IMR-90 (cell line): ENCODE measurements around the gene NF1. TPM values are rescaled to one million over a fixed set of nuclear protein-coding genes. Genes with fewer than 3 reads are reported as not detected.

Source experiments
- ATAC-seq: fragments of 200-7000 bp; cut with Tn5 transposase; 2 replicates; pipeline ENCODE4 v1.9.1; 2020; ENCODE audit warnings: low read depth, mild to moderate bottlenecking, moderate library complexity
- BruUV-seq: library from RNA; stranded (reverse); fragments of 400-500 nt; replicated peaks from 2 replicates; lab custom pipeline; 2021; lab: Mats Ljungman, UMichigan
- CTCF ChIA-PET: fragments of 300-600 bp; formaldehyde crosslinking; extraction: SDS; loops from one replicate; lab custom pipeline; 2021; ENCODE audit warnings: antibody characterized with exemption; lab: Yijun Ruan, JAX
- POLR2A ChIA-PET: fragments of 300-600 bp; sonication (Branson Sonifier 250); formaldehyde crosslinking; loops from one replicate; lab custom pipeline; 2022; ENCODE audit warnings: antibody characterized with exemption; ENCODE audit not compliant: unreplicated experiment; lab: Charles Lee
- DNase-seq: peaks from one replicate; pipeline ENCODE4 v3.0.0; 2013
- H2AFZ ChIP-seq: replicated peaks from 2 replicates; pipeline ENCODE3; 2013; ENCODE audit warnings: low read length, mild to moderate bottlenecking; ENCODE audit not compliant: poor library complexity
- H2AK5ac ChIP-seq: 2 replicates; pipeline ENCODE4 v1.6.1; 2013; ENCODE audit warnings: low read depth, low read length, inconsistent platforms
- H2AK9ac ChIP-seq: replicated peaks from 2 replicates; pipeline ENCODE3; 2013; ENCODE audit warnings: mild to moderate bottlenecking, low read depth, low read length, moderate library complexity; ENCODE audit not compliant: poor library complexity
- H2BK120ac ChIP-seq: 2 replicates; pipeline ENCODE4 v1.6.1; 2013; ENCODE audit warnings: low read depth, low read length, inconsistent platforms
- H2BK15ac ChIP-seq: 3 replicates; pipeline ENCODE4 v1.6.1; 2013; ENCODE audit warnings: low read depth, low read length, inconsistent platforms
- H2BK20ac ChIP-seq: 2 replicates; pipeline ENCODE4 v1.6.1; 2013; ENCODE audit warnings: low read depth, mild to moderate bottlenecking, inconsistent platforms, low read length, moderate library complexity
- H2BK5ac ChIP-seq: 2 replicates; pipeline ENCODE4 v1.6.1; 2013; ENCODE audit warnings: mild to moderate bottlenecking, low read depth, low read length, inconsistent platforms; ENCODE audit not compliant: poor library complexity, severe bottlenecking
- H3K14ac ChIP-seq: replicated peaks from 2 replicates; pipeline ENCODE4 v1.6.1; 2013; ENCODE audit warnings: low read depth, low read length, inconsistent platforms
- H3K18ac ChIP-seq: 2 replicates; pipeline ENCODE4 v1.6.1; 2013; ENCODE audit warnings: low read depth, low read length, control low read depth
- H3K23ac ChIP-seq: 2 replicates; pipeline ENCODE4 v1.6.1; 2013; ENCODE audit warnings: low read depth, low read length, inconsistent platforms
- H3K27ac ChIP-seq: 2 replicates; pipeline ENCODE4 v1.5.1; 2013; ENCODE audit warnings: mild to moderate bottlenecking, control low read depth, low read length; ENCODE audit not compliant: insufficient read depth
- H3K27me3 ChIP-seq: 2 replicates; pipeline ENCODE4 v1.6.1; 2013; ENCODE audit warnings: low read length; ENCODE audit not compliant: control insufficient read depth, insufficient read depth
- H3K36me3 ChIP-seq: 2 replicates; pipeline ENCODE4 v1.6.1; 2013; ENCODE audit warnings: low read length, mixed read lengths; ENCODE audit not compliant: control insufficient read depth, insufficient read depth
- H3K4ac ChIP-seq: 2 replicates; pipeline ENCODE4 v1.6.1; 2013; ENCODE audit warnings: low read depth, low read length, inconsistent platforms
- H3K4me1 ChIP-seq: 2 replicates; pipeline ENCODE4 v1.6.1; 2013; ENCODE audit warnings: low read length, mixed read lengths; ENCODE audit not compliant: control insufficient read depth, insufficient read depth
- H3K4me2 ChIP-seq: 2 replicates; pipeline ENCODE4 v1.6.1; 2013; ENCODE audit warnings: low read depth, mild to moderate bottlenecking, control low read depth, low read length, moderate library complexity
- H3K4me3 ChIP-seq: 2 replicates; pipeline ENCODE4 v1.5.1; 2013; ENCODE audit warnings: low read depth, mild to moderate bottlenecking, control low read depth, low read length, moderate library complexity; ENCODE audit not compliant: insufficient read depth
- H3K56ac ChIP-seq: 2 replicates; pipeline ENCODE4 v1.6.1; 2013; ENCODE audit warnings: low read length, inconsistent platforms; ENCODE audit not compliant: insufficient read depth; ENCODE audit errors: extremely low read depth
- H3K79me1 ChIP-seq, 2 experiments: 2 replicates each; pipeline ENCODE4 v1.6.1; 2013; ENCODE audit warnings: low read length in 2 of 2, inconsistent platforms in 1 of 2, low read depth in 1 of 2
- H3K9ac ChIP-seq: 2 replicates; pipeline ENCODE4 v1.6.1; 2013; ENCODE audit warnings: low read depth, low read length, control low read depth
- H3K9me1 ChIP-seq: 2 replicates; pipeline ENCODE4 v1.6.1; 2013; ENCODE audit warnings: low read length, inconsistent platforms; ENCODE audit not compliant: insufficient read depth
- H3K9me3 ChIP-seq: 2 replicates; pipeline ENCODE4 v1.6.1; 2013; ENCODE audit warnings: low read length; ENCODE audit not compliant: control insufficient read depth, insufficient read depth
- H4K20me1 ChIP-seq: 2 replicates; pipeline ENCODE4 v1.6.1; 2013; ENCODE audit warnings: low read length, inconsistent platforms; ENCODE audit not compliant: insufficient read depth
- H4K5ac ChIP-seq: 2 replicates; pipeline ENCODE4 v1.6.1; 2013; ENCODE audit warnings: mild to moderate bottlenecking, low read depth, low read length, control low read depth
- H4K8ac ChIP-seq, 2 experiments: 2 replicates each; pipeline ENCODE4 v1.6.1; 2013; ENCODE audit warnings: low read depth in 2 of 2, low read length in 2 of 2, control low read depth in 1 of 2, inconsistent platforms in 1 of 2
- H4K91ac ChIP-seq: 2 replicates; pipeline ENCODE4 v1.6.1; 2013; ENCODE audit warnings: low read depth, low read length, inconsistent platforms; ENCODE audit not compliant: insufficient read depth
- CHD1 ChIP-seq: IDR thresholded peaks from 2 replicates; pipeline ENCODE4 v1.6.1; 2012; ENCODE audit warnings: low read depth, low read length, improper control_type of control experiment
- CTCF ChIP-seq: conservative IDR thresholded peaks from 2 replicates; pipeline ENCODE4 v1.5.1; 2012; ENCODE audit warnings: mild to moderate bottlenecking, low read depth, low read length, improper control_type of control experiment
- MAFK ChIP-seq: IDR thresholded peaks from 2 replicates; pipeline ENCODE4 v1.6.1; 2012; ENCODE audit warnings: low read depth, low read length, improper control_type of control experiment
- MXI1 ChIP-seq: IDR thresholded peaks from 2 replicates; pipeline ENCODE4 v1.6.1; 2012; ENCODE audit warnings: low read depth, mild to moderate bottlenecking, low read length, moderate library complexity, borderline replicate concordance
- RCOR1 ChIP-seq: IDR thresholded peaks from 2 replicates; pipeline ENCODE4 v1.6.1; 2012; ENCODE audit warnings: mild to moderate bottlenecking, low read length, improper control_type of control experiment; ENCODE audit not compliant: insufficient replicate concordance
- SMC3 ChIP-seq: fragments of 150-350 bp; IDR thresholded peaks from 2 replicates; pipeline ENCODE4 v1.6.1; 2016; ENCODE audit warnings: low read depth, mild to moderate bottlenecking, antibody characterized with exemption, low read length, moderate library complexity
- USF2 ChIP-seq: fragments of 150-350 bp; IDR thresholded peaks from 2 replicates; pipeline ENCODE4 v1.6.1; 2017; ENCODE audit warnings: mild to moderate bottlenecking, antibody characterized with exemption, low read length, low read depth
- dilution Hi-C: fragments of 300-500 bp; cut with HindIII; formaldehyde crosslinking; loops from one replicate; pipeline ENCODE4 v1.14.3; 2018; ENCODE audit warnings: low sequenced_read_pairs; ENCODE audit not compliant: unreplicated experiment
- in situ Hi-C: fragments of 300-500 bp; cut with MboI; formaldehyde crosslinking; loops from 3 replicates; pipeline ENCODE4 v1.14.3; 2019; ENCODE audit warnings: low sequenced_read_pairs, inconsistent platforms, mixed read lengths
- intact Hi-C: fragments of 100-400 bp; cut with micrococcal nuclease; formaldehyde crosslinking; loops from 2 replicates; pipeline ENCODE4 v1.10.0; 2022
- polyA plus RNA-seq, 3 experiments: library from polyadenylated mRNA; depleted of rRNA; stranded (reverse); fragments of >200 nt; gene quantifications; 2 replicates each; pipeline ENCODE4 v1.2.3, GENCODE V29; 2012; ENCODE audit warnings: low replicate concordance in 1 of 3
- total RNA-seq: library from RNA; depleted of rRNA; stranded (reverse); fragments of >200 nt; gene quantifications from 2 replicates; pipeline ENCODE4 v1.2.3, GENCODE V29; 2012

Gene NF1
- total and polyA plus RNA-seq, 2 of the 4 experiments (the other 2 are of a cell fraction) = 17.9 to 48.6 TPM

GRCh38 chr17:31251105-31251969 is 156.6 kb downstream of the NF1 start (continued):
- no peak for TF ChIP-seq USF2
- TF ChIP-seq SMC3 = no peak

- intact Hi-C loops (loop anchor here (5.0 kb wide), 1 partner anchor 120 kb away; no protein-coding TSS in a partner anchor), in situ Hi-C loops (no loop called here), dilution Hi-C loops (no loop called here)
- no peaks in the 10 kb centered on the region for H3K27me3 ChIP-seq
- peak overlapping the region; percentile 89 for H2BK5ac ChIP-seq
- H3K9me1 ChIP-seq = peaks cover 2% of the 10 kb centered on the region; the same call in 1 of the 2 replicates
- BruUV-seq = no TSS peak
- no peak overlapping the region for H2BK20ac ChIP-seq
- no peaks in the 10 kb centered on the region for H3K9me3 ChIP-seq
- H2AK9ac ChIP-seq = no peak overlapping the region
- H3K4ac ChIP-seq = no peak overlapping the region
- no peak overlapping the region for H3K4me2 ChIP-seq
- TF ChIP-seq RCOR1 (no peak), CTCF (no peak), MAFK (no peak), CHD1 (no peak), MXI1 (no peak)
- no peak overlapping the region for H3K4me3 ChIP-seq
- no peak overlapping the region for H2AFZ ChIP-seq
- no peak overlapping the region for H4K91ac ChIP-seq
- peaks cover 6 to 19% of the 10 kb centered on the region in 2 experiments for H3K79me1 ChIP-seq
- H4K20me1 ChIP-seq = 0 out of 2 replicates have a peak, but pooled peaks cover 6% of the 10 kb centered on the region
- no peak overlapping the region for H2AK5ac ChIP-seq
- H3K23ac ChIP-seq = no peak overlapping the region
- DNase-seq (no peak), ATAC-seq (no peak)
- H3K9ac ChIP-seq = no peak overlapping the region
- ChIA-PET CTCF (interaction anchor here (0.6 to 1.0 kb wide), 3 partner anchors 9 to 204 kb away, joined by 3 read pairs; no protein-coding TSS in a partner anchor), POLR2A (interaction anchor here (0.5 to 0.6 kb wide), 2 partner anchors 252 to 1676 kb away, joined by 8 to 10 read pairs; no protein-coding TSS in a partner anchor)
- H3K4me1 ChIP-seq = peaks cover 13% of the 10 kb centered on the region; the same call in 1 of the 2 replicates
- H3K36me3 ChIP-seq = peaks cover 2% of the 10 kb centered on the region; the same call in 1 of the 2 replicates
- no peak overlapping the region; the same call in 1 of the 2 replicates for H3K27ac ChIP-seq
- no peak overlapping the region for H4K5ac ChIP-seq
- H3K14ac ChIP-seq = no peak overlapping the region
- no peak overlapping the region for H4K8ac ChIP-seq
- no peak overlapping the region for H3K56ac ChIP-seq
- 0 out of 3 replicates have a peak overlapping the region, but pooled peaks have one; percentile 15 for H2BK15ac ChIP-seq
- no peak overlapping the region for H2BK120ac ChIP-seq
- no peak overlapping the region for H3K18ac ChIP-seq
These were observed 157.2 kb downstream of the NF1 start for GRCh38 chr17:31251970-31252328.
